Measurements from ENCODE around the gene PHF12. TPM values are rescaled to one million over a fixed set of nuclear protein-coding genes. Genes with fewer than 3 reads are reported as not detected.
A peak's percentile ranks its signal among the peaks of the same experiment; 100 is the strongest.

The PHF12 gene
- total RNA-seq, 1 experiment from 2014 or later: 35.7 TPM

- no peaks in the 10 kb centered on the region for H3K9me3 ChIP-seq (ENCODE audit: control insufficient read depth in 1 of 2, insufficient read depth in 1 of 2, low read depth in 1 of 2, low read length in 2 of 2)
- H3K9me2 ChIP-seq (ENCODE audit: insufficient read depth): no peaks in the 10 kb centered on the region
- intact Hi-C loops (cut with micrococcal nuclease): no loop called here
- ATAC-seq (no peak), DNase-seq (ENCODE audit: low read depth, low spot score) (no peak)
- RAD21 ChIA-PET (ENCODE audit: low non-redundant PET in 1 of 2, low total read pairs in 2 of 2, uncharacterized antibody in 2 of 2, unreplicated experiment in 2 of 2): no interaction called here
- no peak overlapping the region for H2AFZ ChIP-seq (ENCODE audit: low read depth, low read length, poor library complexity, severe bottlenecking)
- H3K36me3 ChIP-seq (ENCODE audit: control insufficient read depth in 1 of 2, insufficient read depth in 2 of 2, low read length in 2 of 2): peaks cover 6 to 7% of the 10 kb centered on the region in 2 experiments; a peak in 2 of 4 replicates
- no peaks in the 10 kb centered on the region for H4K20me1 ChIP-seq (ENCODE audit: insufficient read depth)
- H3K27me3 ChIP-seq (ENCODE audit: insufficient read depth, low read length): no peaks in the 10 kb centered on the region
- peaks cover 16 to 28% of the 10 kb centered on the region in 2 experiments for H3K4me1 ChIP-seq (ENCODE audit: control insufficient read depth in 1 of 2, insufficient read depth in 2 of 2, low read length in 2 of 2)
- POLR2A ChIA-PET: interaction anchor here (1.3 to 1.8 kb wide), 2 partner anchors 222 to 230 kb away, joined by 6 to 10 read pairs; partner anchors contain the start of genes NEK8 and RPL23A
- BruUV-seq (replicated peaks): no TSS peak
- peak overlapping the region; percentile 90 for H3K4me2 ChIP-seq (ENCODE audit: low read length)
- H3K9ac ChIP-seq (ENCODE audit: low read length): peak overlapping the region; percentile 70
- CTCF ChIA-PET: interaction anchor here (0.7 to 4.5 kb wide), 4 partner anchors 16 to 222 kb away, joined by 3 to 44 read pairs (median 9); partner anchors contain the start of gene TLCD1
- peak overlapping the region; percentile 81 to 92 for H3K4me3 ChIP-seq (replicated peaks in 1 of 2; ENCODE audit: low read depth in 1 of 2, low read length in 2 of 2)
- H3K27ac ChIP-seq (ENCODE audit: low read depth, low read length): peak overlapping the region; percentile 83
- H3K79me2 ChIP-seq (ENCODE audit: insufficient read depth, low read length): peaks cover 65% of the 10 kb centered on the region
- TF ChIP-seq POLR2AphosphoS5 (IDR thresholded peaks at IDR 0.05; ENCODE audit: low read depth, low read length) (peak; percentile 51; the same call in 1 of the 2 replicates), TCF7L2 (IDR thresholded peaks at IDR 0.05; ENCODE audit: borderline replicate concordance, extremely low read depth, insufficient read depth, insufficient read length) (no peak), EZH2phosphoT487 (IDR thresholded peaks at IDR 0.05; ENCODE audit: borderline replicate concordance) (no peak), SIN3A (IDR thresholded peaks at IDR 0.05; ENCODE audit: low read depth) (peak; percentile 45; the same call in 1 of the 2 replicates), RAD21 (IDR thresholded peaks at IDR 0.05; ENCODE audit: low read depth) (no peak), JUND (IDR thresholded peaks at IDR 0.05) (no peak), CTCF (IDR thresholded peaks at IDR 0.05 in 2 of 3, conservative IDR thresholded peaks at IDR 0.05 in 1 of 3; ENCODE audit: borderline replicate concordance in 1 of 3, insufficient read depth in 1 of 3, low read depth in 2 of 3, low read length in 2 of 3) (no peak), SRF (IDR thresholded peaks at IDR 0.05; ENCODE audit: low read depth) (no peak), ZBTB33 (IDR thresholded peaks at IDR 0.05; ENCODE audit: extremely low read depth, insufficient replicate concordance, low read length) (no peak), ZFX (IDR thresholded peaks at IDR 0.05) (peak; percentile 46), YY1 (IDR thresholded peaks at IDR 0.05; ENCODE audit: extremely low read depth, insufficient replicate concordance, low read depth, low read length) (peak; percentile 78), FOSL1 (IDR thresholded peaks at IDR 0.05; ENCODE audit: low read depth) (no peak), MAX (IDR thresholded peaks at IDR 0.05) (0 out of 2 replicates have a peak, but pooled peaks have one; percentile 15), EGR1 (IDR thresholded peaks at IDR 0.05; ENCODE audit: low read depth) (0 out of 2 replicates have a peak, but pooled peaks have one; percentile 31)
These were observed 1.9 kb downstream of the PHF12 start for GRCh38 chr17:28949185-28950016.
